Endothelial cell (in vitro differentiated cells): ENCODE data around the gene CNTNAP5. TPM values are rescaled to one million over a fixed set of nuclear protein-coding genes. Genes with fewer than 3 reads are reported as not detected.

Source experiments
- DNase-seq: peaks from one replicate; pipeline ENCODE4 v3.0.0; 2021; ENCODE audit warnings: low spot score
- H3K27ac Mint-ChIP-seq: one replicate; pipeline ENCODE4 v1.8.0; 2021; ENCODE audit warnings: mixed read lengths, inconsistent platforms; ENCODE audit not compliant: unreplicated experiment
- H3K27me3 Mint-ChIP-seq: one replicate; pipeline ENCODE4 v1.8.0; 2021; ENCODE audit warnings: mild to moderate bottlenecking, moderate library complexity, mixed read lengths, inconsistent platforms; ENCODE audit not compliant: unreplicated experiment
- H3K36me3 Mint-ChIP-seq: one replicate; pipeline ENCODE4 v1.8.0; 2021; ENCODE audit warnings: mild to moderate bottlenecking, low read depth, mixed read lengths, inconsistent platforms; ENCODE audit not compliant: unreplicated experiment
- H3K4me1 Mint-ChIP-seq: one replicate; pipeline ENCODE4 v1.8.0; 2021; ENCODE audit warnings: mild to moderate bottlenecking, mixed read lengths, inconsistent platforms; ENCODE audit not compliant: unreplicated experiment
- H3K4me3 Mint-ChIP-seq: one replicate; pipeline ENCODE4 v1.8.0; 2021; ENCODE audit warnings: mild to moderate bottlenecking, mixed read lengths, inconsistent platforms; ENCODE audit not compliant: unreplicated experiment
- H3K9me3 Mint-ChIP-seq: one replicate; pipeline ENCODE4 v1.8.0; 2021; ENCODE audit warnings: mixed read lengths, inconsistent platforms; ENCODE audit not compliant: unreplicated experiment
- CTCF ChIP-seq: fragments of 200-600 bp; sonication (generic); IDR thresholded peaks from one replicate; pipeline ENCODE4 v1.5.0; 2021; ENCODE audit warnings: antibody characterized with exemption; ENCODE audit not compliant: unreplicated experiment
- total RNA-seq: library from RNA; stranded (reverse); fragmentation: NEBNext Ultra II Directional; extraction: Animal tissue kit (Norgen Biotek cat#: 25700); gene quantifications from one replicate; pipeline ENCODE4 v1.2.1, GENCODE V29; 2021; ENCODE audit not compliant: unreplicated experiment

The CNTNAP5 gene
- total RNA-seq, 1 donor from 2014 or later = 5.0 TPM

- H3K27ac Mint-ChIP-seq = no peak overlapping the region
- H3K4me1 Mint-ChIP-seq = peaks cover 22% of the 10 kb centered on the region
- no peak for DNase-seq
- no peaks in the 10 kb centered on the region for H3K27me3 Mint-ChIP-seq
- no peaks in the 10 kb centered on the region for H3K9me3 Mint-ChIP-seq
- TF ChIP-seq CTCF = no peak
- H3K36me3 Mint-ChIP-seq = no peaks in the 10 kb centered on the region
- no peak overlapping the region for H3K4me3 Mint-ChIP-seq
Observed at GRCh38 chr2:124026503-124026902, 1.4 kb downstream of the CNTNAP5 start.

DNA sequence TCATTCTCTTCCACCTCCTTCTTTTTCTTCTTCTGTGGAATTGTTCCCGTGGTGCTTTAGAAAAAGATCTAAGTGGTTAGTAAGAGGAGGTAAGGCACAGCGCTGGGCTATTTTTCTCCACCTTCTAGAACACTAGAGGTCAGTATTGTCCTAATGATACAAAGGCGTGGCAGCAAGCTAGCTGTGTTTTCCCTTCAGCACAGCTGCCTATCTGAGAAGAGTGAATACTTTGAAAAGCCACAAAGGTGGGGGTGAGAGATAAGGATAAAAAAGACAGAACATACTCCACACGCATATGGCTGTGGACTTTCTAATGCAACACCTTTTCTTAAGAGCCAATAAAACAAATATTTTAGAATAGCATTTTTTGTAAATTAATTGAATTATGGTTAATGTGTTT is 2.1 kb downstream of the CNTNAP5 start:
- DNase-seq = peak; percentile 50
- peaks cover 22% of the 10 kb centered on the region for H3K4me1 Mint-ChIP-seq
- H3K4me3 Mint-ChIP-seq = no peak overlapping the region
- H3K27ac Mint-ChIP-seq = no peak overlapping the region
- no peaks in the 10 kb centered on the region for H3K36me3 Mint-ChIP-seq
- H3K9me3 Mint-ChIP-seq = no peaks in the 10 kb centered on the region
- TF ChIP-seq CTCF = peak; percentile 46
- H3K27me3 Mint-ChIP-seq = no peaks in the 10 kb centered on the region

DNA sequence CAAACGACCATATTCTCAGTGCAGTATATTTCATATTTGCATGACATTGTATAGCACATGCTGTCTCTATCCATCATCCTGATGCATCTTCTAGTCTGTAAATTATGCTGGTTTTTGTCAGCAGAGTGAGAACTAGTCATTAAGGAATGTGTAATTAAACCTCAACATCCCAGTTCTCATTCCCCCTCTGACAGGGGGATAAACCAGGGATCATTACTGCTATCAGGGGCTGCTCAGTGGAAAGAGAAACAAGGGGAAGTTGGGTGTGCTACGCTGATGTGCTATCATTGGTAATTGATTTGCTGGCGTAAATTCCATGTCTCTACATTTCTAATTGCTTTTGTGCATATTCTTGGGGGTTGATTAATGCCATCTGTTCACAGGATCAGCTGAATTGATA is 7.7 kb downstream of the CNTNAP5 start:
- H3K36me3 Mint-ChIP-seq = no peaks in the 10 kb centered on the region
- no peak overlapping the region for H3K27ac Mint-ChIP-seq
- H3K4me1 Mint-ChIP-seq = peaks cover 4% of the 10 kb centered on the region
- no peaks in the 10 kb centered on the region for H3K9me3 Mint-ChIP-seq
- H3K4me3 Mint-ChIP-seq = no peak overlapping the region
- H3K27me3 Mint-ChIP-seq = peaks cover 3% of the 10 kb centered on the region
- no peak for DNase-seq
- TF ChIP-seq CTCF = no peak

DNA sequence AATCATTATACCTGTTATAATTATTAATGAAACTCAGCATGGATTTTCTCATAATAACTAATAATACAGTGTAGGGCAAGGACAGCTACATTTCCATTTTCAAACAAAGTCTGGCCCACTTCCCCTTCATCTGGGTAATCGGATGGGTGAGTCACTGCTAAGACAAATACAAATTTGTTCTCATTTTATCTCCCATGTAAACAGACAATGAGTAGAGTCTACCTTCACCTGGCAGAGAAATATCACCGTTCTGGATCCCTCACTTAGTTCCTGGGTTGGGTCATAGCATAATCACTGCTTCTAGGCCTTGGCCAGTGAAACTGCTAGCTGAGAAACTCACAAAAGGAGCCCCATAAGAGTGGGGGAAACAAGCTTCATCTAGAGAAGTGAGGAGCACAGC is 9.2 kb downstream of the CNTNAP5 start:
- no peak for DNase-seq
- Mint-ChIP-seq H3K4me3 (no peak overlapping the region), H3K36me3 (no peaks in the 10 kb centered on the region), H3K9me3 (no peaks in the 10 kb centered on the region), H3K27ac (no peak overlapping the region), H3K4me1 (peaks cover 4% of the 10 kb centered on the region), H3K27me3 (peaks cover 3% of the 10 kb centered on the region)
- no peak for TF ChIP-seq CTCF

DNA sequence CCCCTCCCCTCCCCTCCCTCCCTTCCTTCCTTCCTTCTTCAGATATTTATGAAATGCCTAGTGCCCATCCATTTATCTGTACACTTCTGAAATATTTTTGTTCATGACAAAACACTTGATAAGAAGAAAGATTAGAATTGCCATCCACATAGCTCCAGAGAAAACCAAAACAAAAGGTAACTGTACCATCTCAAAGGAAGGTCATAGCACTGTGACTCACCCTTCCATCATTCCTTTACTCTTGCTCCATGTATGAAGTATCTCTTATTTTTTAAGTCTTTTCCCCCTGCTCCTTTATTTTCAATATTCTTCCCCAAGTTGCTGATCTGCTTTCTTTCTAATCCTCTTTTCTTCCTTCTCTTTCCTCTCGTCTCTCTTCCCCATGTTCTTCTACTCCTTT is 9.9 kb downstream of the CNTNAP5 start:
- Mint-ChIP-seq H3K27me3 (peaks cover 3% of the 10 kb centered on the region), H3K9me3 (no peaks in the 10 kb centered on the region), H3K27ac (no peak overlapping the region), H3K4me1 (no peaks in the 10 kb centered on the region), H3K36me3 (no peaks in the 10 kb centered on the region), H3K4me3 (no peak overlapping the region)
- DNase-seq = no peak
- no peak for TF ChIP-seq CTCF
